Activated CD4-positive, alpha-beta T cell treated with anti-CD3 and anti-CD28 coated beads for 36 hours (primary cell): ENCODE measurements around the gene HIBADH. TPM values are rescaled to one million over a fixed set of nuclear protein-coding genes. Genes with fewer than 3 reads are reported as not detected.
A peak's percentile ranks its signal among the peaks of the same experiment; 100 is the strongest.

ENCODE experiments used
- ATAC-seq: fragments of 200-7000 bp; cut with Tn5 transposase; one replicate; pipeline ENCODE4 v1.10.0; 2021; ENCODE audit warnings: mild to moderate bottlenecking, moderate library complexity
- CTCF ChIA-PET: fragments of 350-600 bp; sonication (Branson Sonifier 250); formaldehyde crosslinking; loops from one replicate; lab custom pipeline; 2021; ENCODE audit warnings: antibody characterized with exemption; lab: Charles Lee
- POLR2A ChIA-PET: fragments of 350-600 bp; sonication (Branson Sonifier 250); formaldehyde crosslinking; loops from one replicate; lab custom pipeline; 2021; ENCODE audit warnings: antibody characterized with exemption, inconsistent platforms; lab: Charles Lee
- DNase-seq: peaks from one replicate; pipeline ENCODE4 v3.0.0-alpha.2; 2020
- H3K27ac Mint-ChIP-seq: one replicate; pipeline ENCODE4 v1.8.0; 2021; ENCODE audit warnings: mixed read lengths
- H3K27me3 Mint-ChIP-seq: one replicate; pipeline ENCODE4 v1.8.0; 2021; ENCODE audit warnings: mixed read lengths
- H3K36me3 Mint-ChIP-seq: one replicate; pipeline ENCODE4 v1.8.0; 2021; ENCODE audit warnings: low read depth, mixed read lengths
- H3K4me1 Mint-ChIP-seq: one replicate; pipeline ENCODE4 v1.8.0; 2021; ENCODE audit warnings: mixed read lengths
- H3K4me3 Mint-ChIP-seq: one replicate; pipeline ENCODE4 v1.8.0; 2021; ENCODE audit warnings: mild to moderate bottlenecking, moderate library complexity, mixed read lengths
- H3K9me3 Mint-ChIP-seq: one replicate; pipeline ENCODE4 v1.8.0; 2021; ENCODE audit warnings: low read depth, mixed read lengths
- intact Hi-C, 2 experiments: fragments of 100-400 bp; cut with DNase I in 1 of 2; cut with micrococcal nuclease in 1 of 2; formaldehyde crosslinking; loops; one replicate each; pipeline versions ENCODE4 v1.14.2 to v1.15.1; 2022 to 2024; cut with DNase I, micrococcal nuclease
- total RNA-seq, 2 experiments: library from RNA; stranded (reverse); gene quantifications; one replicate each; pipeline ENCODE4 v1.2.3, GENCODE V29; 2021

The HIBADH gene
- total RNA-seq, 2 experiments from 2014 or later = 20.3 to 20.5 TPM

DNA sequence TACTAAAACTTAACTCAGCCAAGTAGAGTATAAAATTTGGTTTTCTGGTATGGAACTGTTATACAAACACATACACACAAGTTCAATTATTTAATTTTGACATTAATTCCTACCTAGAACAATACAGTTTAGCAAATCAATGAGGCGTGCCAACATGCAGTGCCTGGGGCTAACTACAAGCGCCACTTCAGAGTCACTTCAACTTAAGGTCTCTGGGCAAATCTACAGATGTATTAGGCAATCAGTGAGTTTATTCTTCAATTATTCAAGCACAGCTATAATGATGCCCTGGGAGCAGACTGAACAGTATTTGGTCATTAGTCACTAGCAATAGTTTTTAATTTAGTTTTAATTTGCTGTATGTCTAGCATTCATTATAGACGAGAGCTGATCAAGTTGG, 51.6 kb downstream of the HIBADH start:
- H3K36me3 Mint-ChIP-seq = no peaks in the 10 kb centered on the region
- no peak overlapping the region for H3K27ac Mint-ChIP-seq
- H3K4me3 Mint-ChIP-seq = no peak overlapping the region
- intact Hi-C loops = no loop called here
- H3K9me3 Mint-ChIP-seq = no peaks in the 10 kb centered on the region
- H3K4me1 Mint-ChIP-seq = no peaks in the 10 kb centered on the region
- ChIA-PET POLR2A (no interaction called here), CTCF (no interaction called here)
- no peaks in the 10 kb centered on the region for H3K27me3 Mint-ChIP-seq
- no peak for DNase-seq
- no peak for ATAC-seq

- CTCF ChIA-PET = no interaction called here
- no peak for ATAC-seq
- intact Hi-C loops = no loop called here
Measured at GRCh38 chr7:27608776-27609495, 53.7 kb downstream of the HIBADH start.

DNA sequence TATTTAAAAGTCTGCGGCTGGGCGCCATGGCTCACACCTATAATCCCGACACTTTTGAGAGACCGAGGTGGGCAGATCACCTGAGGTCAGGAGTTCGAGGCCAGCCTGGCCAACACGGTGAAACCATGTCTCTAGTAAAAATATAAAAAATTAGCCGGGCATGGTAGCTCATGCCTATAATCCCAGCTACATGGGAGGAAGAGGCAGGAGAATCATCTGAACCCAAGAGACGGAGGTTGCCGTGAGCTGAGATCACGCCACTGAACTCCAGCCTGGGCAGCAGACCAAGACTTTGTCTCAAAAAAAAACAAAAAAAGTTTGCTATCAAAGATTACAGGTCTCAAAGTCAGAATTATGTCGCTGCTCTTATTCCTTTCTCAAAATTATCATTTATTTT, 55.5 kb downstream of the HIBADH start:
- no peak for DNase-seq
- H3K4me1 Mint-ChIP-seq = no peaks in the 10 kb centered on the region
- H3K9me3 Mint-ChIP-seq = no peaks in the 10 kb centered on the region
- no peak for ATAC-seq
- intact Hi-C loops = no loop called here
- no peaks in the 10 kb centered on the region for H3K27me3 Mint-ChIP-seq
- no peak overlapping the region for H3K4me3 Mint-ChIP-seq
- POLR2A ChIA-PET = no interaction called here
- no peak overlapping the region for H3K27ac Mint-ChIP-seq
- peaks cover 3% of the 10 kb centered on the region for H3K36me3 Mint-ChIP-seq
- CTCF ChIA-PET = interaction anchor here (0.6 to 2.2 kb wide), 2 partner anchors 243 to 411 kb away, joined by 4 to 9 read pairs; no protein-coding TSS in a partner anchor

More at GRCh38 chr7:27608776-27609495, 53.7 kb downstream of the HIBADH start:
- no peaks in the 10 kb centered on the region for H3K27me3 Mint-ChIP-seq
- H3K4me1 Mint-ChIP-seq = no peaks in the 10 kb centered on the region
- no peaks in the 10 kb centered on the region for H3K36me3 Mint-ChIP-seq
- H3K27ac Mint-ChIP-seq = no peak overlapping the region
- DNase-seq = no peak
- no peak overlapping the region for H3K4me3 Mint-ChIP-seq
- POLR2A ChIA-PET = no interaction called here
- H3K9me3 Mint-ChIP-seq = no peaks in the 10 kb centered on the region

GRCh38 chr7:27606270-27607209, 56.1 kb downstream of the HIBADH start:
- POLR2A ChIA-PET = interaction anchor here (1.1 kb wide), 1 partner anchor 411 kb away, joined by 3 read pairs; no protein-coding TSS in a partner anchor
- H3K9me3 Mint-ChIP-seq = no peaks in the 10 kb centered on the region
- intact Hi-C loops = no loop called here

DNA sequence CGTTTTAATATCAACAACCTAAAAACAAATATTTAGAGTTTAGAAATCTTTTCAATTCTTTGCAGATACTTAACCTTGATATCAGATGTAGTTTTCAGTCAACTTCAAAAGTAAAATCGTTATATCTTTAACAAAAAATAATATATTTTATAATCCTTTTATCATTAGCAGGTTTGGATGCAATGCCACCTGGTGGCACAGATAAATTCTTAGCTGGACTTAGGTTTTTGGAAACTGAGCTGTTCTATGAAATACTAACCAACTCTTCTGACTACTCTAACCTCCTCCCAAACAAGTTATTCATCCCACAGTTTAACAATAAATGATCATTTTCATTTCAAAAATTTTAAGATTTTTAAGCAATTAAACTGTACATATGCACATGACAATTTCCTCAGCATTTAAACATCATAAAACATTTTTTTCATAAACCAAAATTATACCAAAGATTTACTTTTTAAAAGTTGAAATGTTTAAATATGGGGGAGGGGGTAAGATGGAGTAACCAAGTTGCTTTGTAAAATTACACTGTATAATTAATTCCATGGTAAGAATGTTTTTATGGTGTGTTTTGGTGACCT, 56.9 kb downstream of the HIBADH start:
- ATAC-seq = no peak
- H3K27ac Mint-ChIP-seq = no peak overlapping the region
- no peaks in the 10 kb centered on the region for H3K27me3 Mint-ChIP-seq
- CTCF ChIA-PET = interaction anchor here (0.6 to 2.2 kb wide), 5 partner anchors 10 to 410 kb away, joined by 3 to 9 read pairs (median 3); no protein-coding TSS in a partner anchor
- H3K4me3 Mint-ChIP-seq = no peak overlapping the region
- POLR2A ChIA-PET = interaction anchor here (1.1 kb wide), 1 partner anchor 410 kb away, joined by 3 read pairs; no protein-coding TSS in a partner anchor
- H3K9me3 Mint-ChIP-seq = no peaks in the 10 kb centered on the region
- intact Hi-C loops = no loop called here
- H3K36me3 Mint-ChIP-seq = peaks cover 6% of the 10 kb centered on the region
- peak; percentile 9 for DNase-seq
- no peaks in the 10 kb centered on the region for H3K4me1 Mint-ChIP-seq

More at GRCh38 chr7:27606270-27607209, 56.1 kb downstream of the HIBADH start:
- H3K4me3 Mint-ChIP-seq = no peak overlapping the region
- H3K27me3 Mint-ChIP-seq = no peaks in the 10 kb centered on the region
- no peak overlapping the region for H3K27ac Mint-ChIP-seq
- H3K4me1 Mint-ChIP-seq = no peaks in the 10 kb centered on the region
- ATAC-seq (no peak), DNase-seq (no peak)
- CTCF ChIA-PET = interaction anchor here (0.6 to 2.2 kb wide), 6 partner anchors 9 to 410 kb away, joined by 3 to 9 read pairs (median 4); partner anchors contain the start of gene HOXA13
- H3K36me3 Mint-ChIP-seq = peaks cover 3% of the 10 kb centered on the region

- DNase-seq (no peak), ATAC-seq (no peak)
- Mint-ChIP-seq H3K36me3 (peaks cover 6% of the 10 kb centered on the region), H3K9me3 (no peaks in the 10 kb centered on the region), H3K27me3 (no peaks in the 10 kb centered on the region), H3K27ac (no peak overlapping the region), H3K4me1 (no peaks in the 10 kb centered on the region), H3K4me3 (no peak overlapping the region)
- ChIA-PET CTCF (interaction anchor here (0.6 to 2.2 kb wide), 4 partner anchors 243 to 409 kb away, joined by 3 to 9 read pairs (median 4); no protein-coding TSS in a partner anchor), POLR2A (no interaction called here)
- intact Hi-C loops = no loop called here
Measured at GRCh38 chr7:27605283-27605682, 57.4 kb downstream of the HIBADH start.

DNA sequence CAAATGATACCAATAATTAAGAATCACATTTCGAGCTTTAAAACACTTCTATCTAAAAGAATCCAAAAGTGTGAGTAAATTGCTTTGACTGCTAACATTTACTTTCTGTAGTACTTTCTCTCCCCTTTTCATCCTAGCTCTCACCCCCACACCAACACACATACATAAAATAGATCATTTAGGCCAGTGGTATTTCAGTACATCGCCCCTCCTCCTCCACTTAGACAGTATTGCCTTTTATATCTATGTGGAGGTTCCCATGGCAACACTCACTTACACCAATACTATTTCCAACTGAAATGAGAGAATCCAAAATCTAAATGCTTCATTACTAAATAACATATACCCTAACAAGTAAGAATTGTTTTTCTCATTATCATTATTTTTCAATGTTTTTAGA, 58.9 kb downstream of the HIBADH start:
- DNase-seq (no peak), ATAC-seq (no peak)
- CTCF ChIA-PET = interaction anchor here (1.0 kb wide), 1 partner anchor 22 kb away, joined by 3 read pairs; no protein-coding TSS in a partner anchor
- no peaks in the 10 kb centered on the region for H3K9me3 Mint-ChIP-seq
- POLR2A ChIA-PET = no interaction called here
- H3K27me3 Mint-ChIP-seq = no peaks in the 10 kb centered on the region
- no peak overlapping the region for H3K27ac Mint-ChIP-seq
- no peaks in the 10 kb centered on the region for H3K4me1 Mint-ChIP-seq
- intact Hi-C loops = no loop called here
- no peak overlapping the region for H3K4me3 Mint-ChIP-seq
- peaks cover 6% of the 10 kb centered on the region for H3K36me3 Mint-ChIP-seq

DNA sequence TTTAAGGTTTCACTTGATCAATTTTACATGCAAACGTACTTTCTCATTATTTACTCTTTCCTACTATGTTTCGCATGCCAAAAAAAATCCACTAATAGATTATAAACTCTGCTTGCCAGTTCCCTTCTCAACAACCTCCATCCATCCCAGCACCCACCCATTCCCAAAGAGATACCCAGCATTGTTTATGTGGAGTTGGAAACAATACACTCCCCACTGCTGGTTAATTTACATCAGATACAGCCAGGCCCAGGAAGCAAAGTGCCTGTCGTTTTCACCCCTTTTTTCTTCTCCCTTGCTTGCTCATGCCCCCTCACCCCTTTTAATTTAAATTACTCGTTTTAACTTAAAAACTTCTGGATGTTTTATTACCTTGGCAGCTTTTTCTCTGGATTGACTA, 59.9 kb downstream of the HIBADH start:
- H3K4me3 Mint-ChIP-seq = no peak overlapping the region
- no peak overlapping the region for H3K27ac Mint-ChIP-seq
- peaks cover 6% of the 10 kb centered on the region for H3K36me3 Mint-ChIP-seq
- H3K27me3 Mint-ChIP-seq = no peaks in the 10 kb centered on the region
- H3K4me1 Mint-ChIP-seq = no peaks in the 10 kb centered on the region
- CTCF ChIA-PET = no interaction called here
- intact Hi-C loops = no loop called here
- DNase-seq (no peak), ATAC-seq (no peak)
- POLR2A ChIA-PET = no interaction called here
- H3K9me3 Mint-ChIP-seq = no peaks in the 10 kb centered on the region

DNA sequence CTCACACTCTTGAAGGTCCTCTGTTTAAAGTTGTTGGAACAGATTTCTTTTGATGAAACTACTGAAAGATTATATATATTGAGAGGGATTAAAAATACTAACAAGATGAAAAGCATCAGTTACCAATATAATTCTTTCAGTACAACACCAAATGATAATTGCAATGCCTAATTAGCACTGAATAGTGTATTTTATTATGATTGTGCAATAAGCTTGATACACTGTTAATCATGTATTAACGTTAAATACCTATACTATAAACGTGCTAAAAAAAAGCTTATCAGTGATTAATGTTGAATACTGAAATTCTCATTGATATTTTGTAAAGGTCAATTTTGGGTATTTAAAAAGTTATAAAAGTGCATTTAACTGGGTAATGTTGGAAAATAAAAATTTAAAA, 61.5 kb downstream of the HIBADH start:
- Mint-ChIP-seq H3K4me3 (no peak overlapping the region), H3K4me1 (no peaks in the 10 kb centered on the region), H3K36me3 (peaks cover 6% of the 10 kb centered on the region), H3K9me3 (no peaks in the 10 kb centered on the region), H3K27me3 (no peaks in the 10 kb centered on the region), H3K27ac (no peak overlapping the region)
- DNase-seq (no peak), ATAC-seq (no peak)
- intact Hi-C loops = no loop called here
- ChIA-PET CTCF (interaction anchor here (0.7 to 0.9 kb wide), 3 partner anchors 14 to 405 kb away, joined by 3 to 5 read pairs (median 4); no protein-coding TSS in a partner anchor), POLR2A (no interaction called here)

GRCh38 chr7:27600247-27600646, 62.4 kb downstream of the HIBADH start:
- CTCF ChIA-PET = no interaction called here
- Mint-ChIP-seq H3K36me3 (peaks cover 6% of the 10 kb centered on the region), H3K4me1 (no peaks in the 10 kb centered on the region), H3K9me3 (no peaks in the 10 kb centered on the region), H3K27ac (no peak overlapping the region), H3K27me3 (no peaks in the 10 kb centered on the region), H3K4me3 (no peak overlapping the region)
- DNase-seq (no peak), ATAC-seq (no peak)
- POLR2A ChIA-PET = no interaction called here
- intact Hi-C loops = no loop called here

DNA sequence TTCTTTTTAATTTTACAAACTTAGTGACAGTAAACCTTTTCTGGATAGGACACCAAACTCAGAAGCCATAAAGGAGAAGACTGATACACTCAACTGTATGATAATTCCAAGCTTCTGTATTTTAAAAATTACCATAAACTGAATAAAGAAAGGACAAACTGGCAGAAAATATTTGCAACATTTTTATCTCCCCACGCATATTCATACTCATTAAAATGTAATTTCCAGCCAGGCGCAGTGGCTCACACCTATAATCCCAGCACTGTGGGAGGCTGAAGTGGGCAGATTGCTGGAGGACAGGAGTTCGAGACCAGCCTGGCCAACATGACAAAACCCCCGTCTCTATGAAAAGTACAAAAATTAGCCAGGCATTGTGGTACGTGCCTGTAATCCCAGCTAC, 67.7 kb downstream of the HIBADH start:
- POLR2A ChIA-PET = no interaction called here
- CTCF ChIA-PET = no interaction called here
- H3K4me3 Mint-ChIP-seq = no peak overlapping the region
- ATAC-seq = no peak
- no peaks in the 10 kb centered on the region for H3K27me3 Mint-ChIP-seq
- H3K36me3 Mint-ChIP-seq = peaks cover 3% of the 10 kb centered on the region
- intact Hi-C loops = no loop called here
- no peaks in the 10 kb centered on the region for H3K4me1 Mint-ChIP-seq
- no peak overlapping the region for H3K27ac Mint-ChIP-seq
- no peak for DNase-seq
- H3K9me3 Mint-ChIP-seq = no peaks in the 10 kb centered on the region
